Esophagus squamous epithelium (tissue), 4 donors: ENCODE measurements around the gene COA8.

ENCODE experiments used
- CTCF ChIP-seq, 6 experiments: fragments of 450-650 bp in 4 of 6; fragments of 200-600 bp in 2 of 6; sonication (generic) in 2 of 6; IDR thresholded peaks; one replicate each; pipeline ENCODE4 v1.5.1; 2016 to 2019; ENCODE audit warnings: antibody characterized with exemption in 6 of 6, mild to moderate bottlenecking in 4 of 6, moderate library complexity in 4 of 6
- POLR2A ChIP-seq, 4 donors: fragments of 450-650 bp; IDR thresholded peaks; one replicate each; pipeline ENCODE4 v1.6.1; 2017; ENCODE audit warnings: antibody characterized with exemption in 4 of 4, mild to moderate bottlenecking in 4 of 4, moderate library complexity in 3 of 4

DNA sequence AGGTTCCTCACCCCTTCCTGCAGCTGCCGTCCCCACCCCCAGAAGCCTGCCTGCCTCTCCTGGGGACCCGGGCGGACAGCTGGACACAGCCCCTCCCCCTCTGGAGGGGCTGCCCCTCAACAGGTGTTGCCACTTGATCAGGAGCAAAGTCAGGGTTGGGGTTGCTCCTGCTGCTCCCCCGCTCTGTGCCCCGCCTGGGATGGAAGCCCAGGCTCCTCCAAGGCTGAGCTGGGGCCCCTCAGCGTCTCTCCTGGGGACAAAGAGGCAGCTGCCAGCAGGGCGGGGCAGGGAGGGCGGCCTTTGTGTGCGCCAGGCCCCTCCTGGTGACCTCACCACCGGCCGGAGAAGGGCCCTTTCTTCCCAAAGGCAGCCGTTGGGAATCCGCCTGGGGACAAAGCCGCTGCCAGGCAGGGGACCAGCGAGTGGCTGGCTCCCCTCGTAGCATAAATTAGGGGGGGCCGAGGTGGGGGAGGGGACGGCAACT lies 20.1 kb upstream of the COA8 start:
- TF ChIP-seq CTCF (IDR thresholded peaks at IDR 0.05), result no peak
- TF ChIP-seq POLR2A (IDR thresholded peaks at IDR 0.05), result no peak
